Measurements from ENCODE around the gene PALD1. TPM values are rescaled to one million over a fixed set of nuclear protein-coding genes. Genes with fewer than 3 reads are reported as not detected.

The PALD1 gene
- polyA plus RNA-seq, 3 donors, result 0.04 to 0.11 TPM; not detected in 1

DNA sequence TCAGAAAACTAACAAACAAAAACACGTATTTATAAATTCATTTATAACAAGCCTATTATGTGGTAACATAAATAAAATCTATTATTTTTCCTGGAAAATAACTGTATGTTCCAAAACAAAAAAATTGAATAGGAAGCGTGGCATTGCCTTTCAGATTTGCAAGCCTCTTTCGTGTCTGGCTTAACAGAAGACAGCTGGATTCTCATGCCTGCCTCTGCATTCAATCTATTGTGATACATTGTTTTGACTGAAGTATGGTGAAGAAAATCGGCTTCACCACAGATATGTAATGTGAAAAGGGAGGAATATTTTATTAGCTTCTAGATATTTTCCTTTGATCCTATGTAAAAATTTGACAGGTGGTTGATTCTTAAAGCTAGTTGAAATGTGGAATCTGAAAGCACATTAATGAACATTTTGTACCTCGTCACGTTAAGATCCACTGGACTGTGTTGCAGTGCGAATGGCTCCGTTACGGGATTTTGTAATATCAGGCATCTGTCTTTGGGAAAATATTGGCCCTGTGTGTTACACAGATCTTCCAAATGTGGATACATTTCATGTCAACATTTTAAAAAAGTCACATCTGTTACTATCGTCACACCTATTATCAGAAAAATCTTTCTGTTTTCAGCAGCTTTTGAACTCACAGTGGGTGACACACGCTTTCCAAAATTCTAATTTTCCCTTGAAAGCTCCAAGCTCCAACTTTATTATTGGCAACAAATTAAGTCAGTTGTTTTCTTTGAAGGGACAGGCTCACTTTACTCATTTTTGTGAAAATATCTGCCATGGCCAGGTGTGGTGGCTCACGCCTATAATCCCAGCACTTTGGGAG lies 26.2 kb downstream of the PALD1 start:
- H3K36me3 Mint-ChIP-seq, result no peaks in the 10 kb centered on the region
- no peak overlapping the region for H3K9ac ChIP-seq (ENCODE audit: insufficient read depth, low read length, poor library complexity, severe bottlenecking)
- no peak overlapping the region for H3K27ac Mint-ChIP-seq
- H3K4me2 ChIP-seq (replicated peaks; ENCODE audit: extremely low read depth, low read length, poor library complexity, severe bottlenecking), result no peak overlapping the region
- no peak overlapping the region for H3K4me3 ChIP-seq (replicated peaks in 1 of 3; ENCODE audit: low read depth in 2 of 3, low read length in 3 of 3)
- WGBS (ENCODE audit: insufficient coverage), result 97% methylated on average over 5 of the region's 12 CpGs
- H3K27me3 ChIP-seq (ENCODE audit: control insufficient read depth in 2 of 2, insufficient read depth in 2 of 2, low read length in 2 of 2), result no peaks in the 10 kb centered on the region
- intact Hi-C loops (cut with micrococcal nuclease), result no loop called here
- no peaks in the 10 kb centered on the region for H3K36me3 ChIP-seq (replicated peaks in 1 of 2; ENCODE audit: control insufficient read depth in 1 of 2, insufficient read depth in 2 of 2, low read length in 2 of 2)
- H3K4me3 Mint-ChIP-seq, result no peak overlapping the region
- H3K27me3 Mint-ChIP-seq (ENCODE audit: low read depth in 3 of 3), result peaks cover 2 to 3% (median 3%) of the 10 kb centered on the region in 3 donors
- H3K9me3 ChIP-seq (replicated peaks in 1 of 2; ENCODE audit: control insufficient read depth in 1 of 2, insufficient read depth in 1 of 2, low read length in 2 of 2), result no peaks in the 10 kb centered on the region
- H2AFZ ChIP-seq (ENCODE audit: insufficient read depth, low read depth, low read length, poor library complexity, severe bottlenecking), result no peak overlapping the region
- H3K4me1 ChIP-seq (ENCODE audit: control insufficient read depth in 1 of 2, insufficient read depth in 2 of 2, low read length in 2 of 2), result peaks cover 18 to 25% of the 10 kb centered on the region in 2 donors
- peaks cover 28% of the 10 kb centered on the region for H3K4me1 Mint-ChIP-seq
- no peak overlapping the region for H3K27ac ChIP-seq (ENCODE audit: low read depth in 1 of 2, low read length in 2 of 2)
- no peaks in the 10 kb centered on the region for H3K79me2 ChIP-seq (ENCODE audit: insufficient read depth, low read length)
- no peaks in the 10 kb centered on the region for H4K20me1 ChIP-seq (ENCODE audit: insufficient read depth, low read length)
- TF ChIP-seq, protein P1, sequence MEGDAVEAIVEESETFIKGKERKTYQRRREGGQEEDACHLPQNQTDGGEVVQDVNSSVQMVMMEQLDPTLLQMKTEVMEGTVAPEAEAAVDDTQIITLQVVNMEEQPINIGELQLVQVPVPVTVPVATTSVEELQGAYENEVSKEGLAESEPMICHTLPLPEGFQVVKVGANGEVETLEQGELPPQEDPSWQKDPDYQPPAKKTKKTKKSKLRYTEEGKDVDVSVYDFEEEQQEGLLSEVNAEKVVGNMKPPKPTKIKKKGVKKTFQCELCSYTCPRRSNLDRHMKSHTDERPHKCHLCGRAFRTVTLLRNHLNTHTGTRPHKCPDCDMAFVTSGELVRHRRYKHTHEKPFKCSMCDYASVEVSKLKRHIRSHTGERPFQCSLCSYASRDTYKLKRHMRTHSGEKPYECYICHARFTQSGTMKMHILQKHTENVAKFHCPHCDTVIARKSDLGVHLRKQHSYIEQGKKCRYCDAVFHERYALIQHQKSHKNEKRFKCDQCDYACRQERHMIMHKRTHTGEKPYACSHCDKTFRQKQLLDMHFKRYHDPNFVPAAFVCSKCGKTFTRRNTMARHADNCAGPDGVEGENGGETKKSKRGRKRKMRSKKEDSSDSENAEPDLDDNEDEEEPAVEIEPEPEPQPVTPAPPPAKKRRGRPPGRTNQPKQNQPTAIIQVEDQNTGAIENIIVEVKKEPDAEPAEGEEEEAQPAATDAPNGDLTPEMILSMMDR (IDR thresholded peaks at IDR 0.05), result no peak
- DNase-seq, result no peak
- H3K9me3 Mint-ChIP-seq, result no peaks in the 10 kb centered on the region

DNA sequence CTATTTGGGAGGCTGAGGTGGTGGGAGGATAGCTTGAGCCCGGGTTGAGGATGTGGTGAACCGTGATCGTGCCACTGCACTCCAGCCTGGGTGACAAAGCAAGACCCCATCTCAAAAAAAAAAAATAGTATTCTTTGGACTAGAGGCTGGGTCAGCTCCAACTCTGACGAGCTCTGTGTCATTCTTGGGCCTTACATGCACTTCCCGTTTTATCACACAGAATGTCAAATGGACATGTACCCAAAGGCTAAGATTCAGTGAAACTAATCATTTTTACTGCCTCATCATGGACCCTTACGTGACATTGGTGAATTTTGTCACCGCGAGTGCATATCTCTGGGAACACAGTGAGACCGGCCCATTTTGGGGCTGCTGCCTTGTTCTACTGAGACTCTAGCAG lies 27.3 kb downstream of the PALD1 start:
- H3K36me3 ChIP-seq (replicated peaks in 1 of 2; ENCODE audit: control insufficient read depth in 1 of 2, insufficient read depth in 2 of 2, low read length in 2 of 2), result no peaks in the 10 kb centered on the region
- TF ChIP-seq, protein P1 (IDR thresholded peaks at IDR 0.05), result no peak
- Mint-ChIP-seq H3K4me1 (peaks cover 17% of the 10 kb centered on the region), H3K36me3 (no peaks in the 10 kb centered on the region), H3K9me3 (no peaks in the 10 kb centered on the region), H3K4me3 (no peak overlapping the region), H3K27me3 (ENCODE audit: low read depth in 3 of 3) (peaks cover 1 to 3% (median 2%) of the 10 kb centered on the region in 3 donors), H3K27ac (no peak overlapping the region)
- 81% methylated on average over 6 of the region's 9 CpGs for WGBS (ENCODE audit: insufficient coverage)
- no peak for DNase-seq
- no peaks in the 10 kb centered on the region for H3K27me3 ChIP-seq (ENCODE audit: control insufficient read depth in 2 of 2, insufficient read depth in 2 of 2, low read length in 2 of 2)
- H3K9ac ChIP-seq (ENCODE audit: insufficient read depth, low read length, poor library complexity, severe bottlenecking), result no peak overlapping the region
- no peak overlapping the region for H3K4me3 ChIP-seq (replicated peaks in 1 of 3; ENCODE audit: low read depth in 2 of 3, low read length in 3 of 3)
- no peaks in the 10 kb centered on the region for H4K20me1 ChIP-seq (ENCODE audit: insufficient read depth, low read length)
- H2AFZ ChIP-seq (ENCODE audit: insufficient read depth, low read depth, low read length, poor library complexity, severe bottlenecking), result no peak overlapping the region
- no peak overlapping the region for H3K27ac ChIP-seq (ENCODE audit: low read depth in 1 of 2, low read length in 2 of 2)
- intact Hi-C loops (cut with micrococcal nuclease), result no loop called here
- no peaks in the 10 kb centered on the region for H3K9me3 ChIP-seq (replicated peaks in 1 of 2; ENCODE audit: control insufficient read depth in 1 of 2, insufficient read depth in 1 of 2, low read length in 2 of 2)
- H3K4me2 ChIP-seq (replicated peaks; ENCODE audit: extremely low read depth, low read length, poor library complexity, severe bottlenecking), result no peak overlapping the region
- H3K4me1 ChIP-seq (ENCODE audit: control insufficient read depth in 1 of 2, insufficient read depth in 2 of 2, low read length in 2 of 2), result peaks cover 10 to 16% of the 10 kb centered on the region in 2 donors
- H3K79me2 ChIP-seq (ENCODE audit: insufficient read depth, low read length), result no peaks in the 10 kb centered on the region
